Liver (tissue), 9 donors: ENCODE results near the gene DOCK8. TPM values are rescaled to one million over a fixed set of nuclear protein-coding genes. Genes with fewer than 3 reads are reported as not detected.

ENCODE experiments used
- DNase-seq: peaks from one replicate; pipeline ENCODE4 v3.0.0-alpha.2; 2017; ENCODE audit warnings: low spot score
- H3K27ac ChIP-seq, 2 donors: one replicate each; pipeline ENCODE4 v1.7.0; 2013; ENCODE audit warnings: inconsistent platforms in 2 of 2, low read length in 2 of 2, control low read depth in 1 of 2, low read depth in 1 of 2, mild to moderate bottlenecking in 1 of 2
- H3K27me3 ChIP-seq, 4 donors: one replicate each; pipeline versions ENCODE4 v1.6.1 to v1.7.0; 2013; ENCODE audit warnings: low read length in 3 of 4, inconsistent platforms in 1 of 4, mild to moderate bottlenecking in 1 of 4, moderate library complexity in 1 of 4; ENCODE audit not compliant: control insufficient read depth in 4 of 4, insufficient read depth in 4 of 4
- H3K36me3 ChIP-seq, 4 donors: one replicate each; pipeline versions ENCODE4 v1.6.1 to v1.7.0; 2013; ENCODE audit warnings: low read length in 3 of 4, mild to moderate bottlenecking in 3 of 4, low read depth in 1 of 4, moderate library complexity in 1 of 4; ENCODE audit not compliant: control insufficient read depth in 4 of 4, insufficient read depth in 3 of 4
- H3K4me1 ChIP-seq, 4 donors: one replicate each; pipeline versions ENCODE4 v1.6.1 to v1.7.0; 2013; ENCODE audit warnings: low read length in 3 of 4, mild to moderate bottlenecking in 3 of 4, moderate library complexity in 1 of 4; ENCODE audit not compliant: control insufficient read depth in 4 of 4, insufficient read depth in 4 of 4
- H3K4me3 ChIP-seq, 3 donors: one replicate each; pipeline versions ENCODE4 v1.6.1 to v1.7.0; 2013; ENCODE audit warnings: low read length in 3 of 3, control low read depth in 1 of 3, low read depth in 1 of 3, mild to moderate bottlenecking in 1 of 3
- H3K9ac ChIP-seq, 2 donors: one replicate each; pipeline ENCODE4 v1.7.0; 2013; ENCODE audit warnings: low read length in 2 of 2, mild to moderate bottlenecking in 2 of 2, moderate library complexity in 2 of 2, control low read depth in 1 of 2, low read depth in 1 of 2
- H3K9me3 ChIP-seq, 4 donors: one replicate each; pipeline versions ENCODE4 v1.6.1 to v1.7.0; 2013; ENCODE audit warnings: low read length in 3 of 4; ENCODE audit not compliant: control insufficient read depth in 4 of 4
- EGR1 ChIP-seq, 2 donors: IDR thresholded peaks; 2 replicates each; pipeline ENCODE4 v1.6.1; 2016 to 2018; ENCODE audit warnings: antibody characterized with exemption in 2 of 2, low read depth in 2 of 2
- FOXA1 ChIP-seq: IDR thresholded peaks from 2 replicates; pipeline ENCODE4 v1.6.1; 2016; ENCODE audit warnings: antibody characterized with exemption
- FOXA2 ChIP-seq: IDR thresholded peaks from 2 replicates; pipeline ENCODE4 v1.6.1; 2016; ENCODE audit warnings: antibody characterized with exemption
- GABPA ChIP-seq, 2 donors: IDR thresholded peaks in 1 of 2; conservative IDR thresholded peaks in 1 of 2; 2 replicates each; pipeline ENCODE4 v1.6.1; 2016; ENCODE audit warnings: antibody characterized with exemption in 2 of 2, mild to moderate bottlenecking in 1 of 2, moderate library complexity in 1 of 2
- HNF4A ChIP-seq, 2 donors: conservative IDR thresholded peaks; 2 replicates each; pipeline ENCODE4 v1.6.1; 2016; ENCODE audit warnings: antibody characterized with exemption in 2 of 2, mild to moderate bottlenecking in 2 of 2
- HNF4G ChIP-seq: IDR thresholded peaks from 2 replicates; pipeline ENCODE4 v1.6.1; 2016; ENCODE audit warnings: antibody characterized with exemption
- JUND ChIP-seq, 2 donors: IDR thresholded peaks; 2 replicates each; pipeline ENCODE4 v1.6.1; 2016; ENCODE audit warnings: antibody characterized with exemption in 2 of 2
- NR2F2 ChIP-seq: IDR thresholded peaks from 2 replicates; pipeline ENCODE4 v1.6.1; 2016; ENCODE audit warnings: antibody characterized with exemption
- RAD21 ChIP-seq, 2 donors: IDR thresholded peaks; 2 replicates each; pipeline ENCODE4 v1.6.1; 2016; ENCODE audit warnings: antibody characterized with exemption in 2 of 2, mild to moderate bottlenecking in 2 of 2
- RXRA ChIP-seq, 2 donors: IDR thresholded peaks; 2 replicates each; pipeline ENCODE4 v1.6.1; 2017 to 2018; ENCODE audit warnings: antibody characterized with exemption in 2 of 2, mild to moderate bottlenecking in 1 of 2
- SP1 ChIP-seq: IDR thresholded peaks from 2 replicates; pipeline ENCODE4 v1.6.1; 2018; ENCODE audit warnings: antibody characterized with exemption, mild to moderate bottlenecking
- TAF1 ChIP-seq: conservative IDR thresholded peaks from 2 replicates; pipeline ENCODE4 v1.6.1; 2016; ENCODE audit warnings: antibody characterized with exemption, mild to moderate bottlenecking
- YY1 ChIP-seq: IDR thresholded peaks from 2 replicates; pipeline ENCODE4 v1.6.1; 2016; ENCODE audit warnings: antibody characterized with exemption, mild to moderate bottlenecking
- WGBS: extraction: QIAGEN DNeasy Blood & Tissue Kit; methylation state at CpG from one replicate; pipeline ENCODE4 v1.1.7; 2013; 5-methylcytosine and 5-hydroxymethylcytosine counted together
- polyA plus RNA-seq, 2 donors: library from polyadenylated mRNA; stranded (reverse) in 1 of 2; unstranded in 1 of 2; fragments of 200-250 nt in 1 of 2; fragments of >200 nt in 1 of 2; fragmentation: Nextera tagmentation in 1 of 2; extraction: Ambion mirVana in 1 of 2; gene quantifications; one replicate each; pipeline versions ENCODE4 v1.2.1 to v1.2.3, GENCODE V29; 2013 to 2015
- total RNA-seq, 2 donors: library from RNA; depleted of rRNA; stranded (reverse); fragments of >200 nt; gene quantifications; one replicate each; pipeline ENCODE4 v1.2.3, GENCODE V29; 2014
- TF ChIP-seq, protein P1 (sequence below): IDR thresholded peaks from 2 replicates; pipeline ENCODE4 v1.6.1; 2016; ENCODE audit warnings: antibody characterized with exemption
- TF ChIP-seq, protein P2 (sequence below): IDR thresholded peaks from 2 replicates; pipeline ENCODE4 v1.6.1; 2016; ENCODE audit warnings: antibody characterized with exemption, mild to moderate bottlenecking
- TF ChIP-seq, protein P3 (sequence below): IDR thresholded peaks from 2 replicates; pipeline ENCODE4 v1.6.1; 2016; ENCODE audit warnings: antibody characterized with exemption
- donor health status: healthy.
- donor health status: healthy.
- donor health status: healthy.
- donor health status: healthy.
- donor health status: healthy.

The DOCK8 gene
- total and polyA plus RNA-seq, 4 donors, result 3.8 to 22.6 (median 7.4) TPM

DNA sequence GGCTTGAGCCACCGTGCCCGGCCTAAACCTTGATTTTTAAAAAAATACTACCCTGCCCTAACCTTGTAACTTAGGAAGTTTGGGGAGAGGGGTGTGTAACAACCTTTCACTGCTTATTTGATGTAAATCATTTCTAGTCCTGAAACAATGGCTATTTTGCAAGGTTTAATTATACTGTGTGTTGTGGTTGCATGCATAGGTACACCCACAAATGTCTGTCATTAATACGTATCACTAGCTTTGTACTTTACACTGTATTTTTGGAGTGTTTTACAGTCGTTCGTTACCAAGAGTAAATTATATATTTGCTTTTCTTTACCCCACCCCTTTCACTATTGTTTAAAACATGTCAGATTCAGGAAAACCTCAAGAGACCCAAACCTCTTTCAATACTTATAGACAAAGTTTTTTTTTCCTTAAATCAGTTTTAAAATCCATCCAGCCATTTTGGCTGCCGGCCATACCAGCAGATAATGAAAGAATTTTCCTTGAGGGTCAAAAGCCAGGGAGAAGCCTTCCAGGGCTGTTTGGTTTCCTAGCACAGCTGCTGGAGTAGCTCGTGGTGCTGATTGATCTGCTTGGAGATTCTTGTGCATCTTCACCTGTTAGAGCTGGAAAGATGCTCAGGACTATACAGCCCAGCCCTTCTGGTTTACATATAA lies 50.7 kb downstream of the DOCK8 start:
- no peak for DNase-seq
- 78% methylated on average over 7 of the region's 7 CpGs for WGBS
- H3K9me3 ChIP-seq, result no peaks in the 10 kb centered on the region
- no peaks in the 10 kb centered on the region for H3K36me3 ChIP-seq
- no peak overlapping the region for H3K27ac ChIP-seq
- H3K9ac ChIP-seq, result no peak overlapping the region
- no peak for TF ChIP-seq RAD21 (IDR thresholded peaks at IDR 0.05)
- TF ChIP-seq, protein P1, sequence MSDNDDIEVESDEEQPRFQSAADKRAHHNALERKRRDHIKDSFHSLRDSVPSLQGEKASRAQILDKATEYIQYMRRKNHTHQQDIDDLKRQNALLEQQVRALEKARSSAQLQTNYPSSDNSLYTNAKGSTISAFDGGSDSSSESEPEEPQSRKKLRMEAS, result no peak
- no peak for TF ChIP-seq GABPA (IDR thresholded peaks at IDR 0.05 in 1 of 2, conservative IDR thresholded peaks at IDR 0.05 in 1 of 2)
- TF ChIP-seq, protein P2, sequence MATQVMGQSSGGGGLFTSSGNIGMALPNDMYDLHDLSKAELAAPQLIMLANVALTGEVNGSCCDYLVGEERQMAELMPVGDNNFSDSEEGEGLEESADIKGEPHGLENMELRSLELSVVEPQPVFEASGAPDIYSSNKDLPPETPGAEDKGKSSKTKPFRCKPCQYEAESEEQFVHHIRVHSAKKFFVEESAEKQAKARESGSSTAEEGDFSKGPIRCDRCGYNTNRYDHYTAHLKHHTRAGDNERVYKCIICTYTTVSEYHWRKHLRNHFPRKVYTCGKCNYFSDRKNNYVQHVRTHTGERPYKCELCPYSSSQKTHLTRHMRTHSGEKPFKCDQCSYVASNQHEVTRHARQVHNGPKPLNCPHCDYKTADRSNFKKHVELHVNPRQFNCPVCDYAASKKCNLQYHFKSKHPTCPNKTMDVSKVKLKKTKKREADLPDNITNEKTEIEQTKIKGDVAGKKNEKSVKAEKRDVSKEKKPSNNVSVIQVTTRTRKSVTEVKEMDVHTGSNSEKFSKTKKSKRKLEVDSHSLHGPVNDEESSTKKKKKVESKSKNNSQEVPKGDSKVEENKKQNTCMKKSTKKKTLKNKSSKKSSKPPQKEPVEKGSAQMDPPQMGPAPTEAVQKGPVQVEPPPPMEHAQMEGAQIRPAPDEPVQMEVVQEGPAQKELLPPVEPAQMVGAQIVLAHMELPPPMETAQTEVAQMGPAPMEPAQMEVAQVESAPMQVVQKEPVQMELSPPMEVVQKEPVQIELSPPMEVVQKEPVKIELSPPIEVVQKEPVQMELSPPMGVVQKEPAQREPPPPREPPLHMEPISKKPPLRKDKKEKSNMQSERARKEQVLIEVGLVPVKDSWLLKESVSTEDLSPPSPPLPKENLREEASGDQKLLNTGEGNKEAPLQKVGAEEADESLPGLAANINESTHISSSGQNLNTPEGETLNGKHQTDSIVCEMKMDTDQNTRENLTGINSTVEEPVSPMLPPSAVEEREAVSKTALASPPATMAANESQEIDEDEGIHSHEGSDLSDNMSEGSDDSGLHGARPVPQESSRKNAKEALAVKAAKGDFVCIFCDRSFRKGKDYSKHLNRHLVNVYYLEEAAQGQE, result no peak
- no peak for TF ChIP-seq YY1
- no peak for TF ChIP-seq JUND (IDR thresholded peaks at IDR 0.05)
- H3K4me1 ChIP-seq, result peaks cover 0 to 2% (median 0%) of the 10 kb centered on the region in 4 donors
- H3K4me3 ChIP-seq, result no peak overlapping the region
- H3K27me3 ChIP-seq, result no peaks in the 10 kb centered on the region

DNA sequence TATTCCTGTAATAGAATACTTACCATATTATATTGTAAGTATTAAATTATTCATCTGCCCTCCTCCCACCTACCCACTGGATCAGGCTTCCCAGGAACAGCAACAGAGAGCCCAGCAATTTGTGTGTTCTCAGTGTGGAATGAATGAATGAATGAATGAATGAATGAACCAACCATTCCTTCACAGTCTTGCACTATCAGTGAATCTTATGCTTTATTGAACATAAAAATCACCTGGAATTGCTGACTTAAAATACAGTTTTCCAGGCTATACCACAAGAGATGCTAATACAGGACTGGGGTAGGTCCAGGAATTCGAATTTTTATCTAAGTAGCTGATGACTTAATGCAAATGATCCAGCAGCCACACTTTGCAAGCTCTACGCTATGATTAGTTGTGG lies 51.6 kb downstream of the DOCK8 start:
- no peak for DNase-seq
- H3K27me3 ChIP-seq, result no peaks in the 10 kb centered on the region
- WGBS, result 89% methylated on average over 2 of the region's 2 CpGs
- no peak for TF ChIP-seq YY1
- TF ChIP-seq, protein P1, result no peak
- no peak for TF ChIP-seq FOXA2
- TF ChIP-seq RXRA (IDR thresholded peaks at IDR 0.05), result no peak
- no peak for TF ChIP-seq HNF4G
- no peak for TF ChIP-seq EGR1 (IDR thresholded peaks at IDR 0.05; ENCODE audit: low read depth in 2 of 2)
- TF ChIP-seq FOXA1, result no peak
- no peak for TF ChIP-seq TAF1
- no peak for TF ChIP-seq JUND (IDR thresholded peaks at IDR 0.05)
- no peak for TF ChIP-seq HNF4A (conservative IDR thresholded peaks at IDR 0.05)
- no peak for TF ChIP-seq RAD21 (IDR thresholded peaks at IDR 0.05)
- TF ChIP-seq, protein P3, sequence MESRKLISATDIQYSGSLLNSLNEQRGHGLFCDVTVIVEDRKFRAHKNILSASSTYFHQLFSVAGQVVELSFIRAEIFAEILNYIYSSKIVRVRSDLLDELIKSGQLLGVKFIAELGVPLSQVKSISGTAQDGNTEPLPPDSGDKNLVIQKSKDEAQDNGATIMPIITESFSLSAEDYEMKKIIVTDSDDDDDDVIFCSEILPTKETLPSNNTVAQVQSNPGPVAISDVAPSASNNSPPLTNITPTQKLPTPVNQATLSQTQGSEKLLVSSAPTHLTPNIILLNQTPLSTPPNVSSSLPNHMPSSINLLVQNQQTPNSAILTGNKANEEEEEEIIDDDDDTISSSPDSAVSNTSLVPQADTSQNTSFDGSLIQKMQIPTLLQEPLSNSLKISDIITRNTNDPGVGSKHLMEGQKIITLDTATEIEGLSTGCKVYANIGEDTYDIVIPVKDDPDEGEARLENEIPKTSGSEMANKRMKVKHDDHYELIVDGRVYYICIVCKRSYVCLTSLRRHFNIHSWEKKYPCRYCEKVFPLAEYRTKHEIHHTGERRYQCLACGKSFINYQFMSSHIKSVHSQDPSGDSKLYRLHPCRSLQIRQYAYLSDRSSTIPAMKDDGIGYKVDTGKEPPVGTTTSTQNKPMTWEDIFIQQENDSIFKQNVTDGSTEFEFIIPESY, result no peak
- no peak for TF ChIP-seq SP1
- TF ChIP-seq NR2F2, result no peak
- H3K9me3 ChIP-seq, result no peaks in the 10 kb centered on the region
- peaks cover 0 to 2% (median 0%) of the 10 kb centered on the region in 4 donors for H3K4me1 ChIP-seq
- H3K9ac ChIP-seq, result no peak overlapping the region
- no peak overlapping the region for H3K27ac ChIP-seq
- no peak overlapping the region for H3K4me3 ChIP-seq
- H3K36me3 ChIP-seq, result no peaks in the 10 kb centered on the region
